ENCODE results near the gene ATP7A.
"Not testable (repeated sequence)": the region's sequence is repeated elsewhere in the genome, so short reads cannot be mapped to it uniquely, and the experiment has no call there.

- TF ChIP-seq, protein P1, sequence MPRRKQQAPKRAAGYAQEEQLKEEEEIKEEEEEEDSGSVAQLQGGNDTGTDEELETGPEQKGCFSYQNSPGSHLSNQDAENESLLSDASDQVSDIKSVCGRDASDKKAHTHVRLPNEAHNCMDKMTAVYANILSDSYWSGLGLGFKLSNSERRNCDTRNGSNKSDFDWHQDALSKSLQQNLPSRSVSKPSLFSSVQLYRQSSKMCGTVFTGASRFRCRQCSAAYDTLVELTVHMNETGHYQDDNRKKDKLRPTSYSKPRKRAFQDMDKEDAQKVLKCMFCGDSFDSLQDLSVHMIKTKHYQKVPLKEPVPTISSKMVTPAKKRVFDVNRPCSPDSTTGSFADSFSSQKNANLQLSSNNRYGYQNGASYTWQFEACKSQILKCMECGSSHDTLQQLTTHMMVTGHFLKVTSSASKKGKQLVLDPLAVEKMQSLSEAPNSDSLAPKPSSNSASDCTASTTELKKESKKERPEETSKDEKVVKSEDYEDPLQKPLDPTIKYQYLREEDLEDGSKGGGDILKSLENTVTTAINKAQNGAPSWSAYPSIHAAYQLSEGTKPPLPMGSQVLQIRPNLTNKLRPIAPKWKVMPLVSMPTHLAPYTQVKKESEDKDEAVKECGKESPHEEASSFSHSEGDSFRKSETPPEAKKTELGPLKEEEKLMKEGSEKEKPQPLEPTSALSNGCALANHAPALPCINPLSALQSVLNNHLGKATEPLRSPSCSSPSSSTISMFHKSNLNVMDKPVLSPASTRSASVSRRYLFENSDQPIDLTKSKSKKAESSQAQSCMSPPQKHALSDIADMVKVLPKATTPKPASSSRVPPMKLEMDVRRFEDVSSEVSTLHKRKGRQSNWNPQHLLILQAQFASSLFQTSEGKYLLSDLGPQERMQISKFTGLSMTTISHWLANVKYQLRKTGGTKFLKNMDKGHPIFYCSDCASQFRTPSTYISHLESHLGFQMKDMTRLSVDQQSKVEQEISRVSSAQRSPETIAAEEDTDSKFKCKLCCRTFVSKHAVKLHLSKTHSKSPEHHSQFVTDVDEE (CRISPR knock-in tag; IDR thresholded peaks at IDR 0.05) = not testable (repeated sequence)
- TF ChIP-seq, protein P2, sequence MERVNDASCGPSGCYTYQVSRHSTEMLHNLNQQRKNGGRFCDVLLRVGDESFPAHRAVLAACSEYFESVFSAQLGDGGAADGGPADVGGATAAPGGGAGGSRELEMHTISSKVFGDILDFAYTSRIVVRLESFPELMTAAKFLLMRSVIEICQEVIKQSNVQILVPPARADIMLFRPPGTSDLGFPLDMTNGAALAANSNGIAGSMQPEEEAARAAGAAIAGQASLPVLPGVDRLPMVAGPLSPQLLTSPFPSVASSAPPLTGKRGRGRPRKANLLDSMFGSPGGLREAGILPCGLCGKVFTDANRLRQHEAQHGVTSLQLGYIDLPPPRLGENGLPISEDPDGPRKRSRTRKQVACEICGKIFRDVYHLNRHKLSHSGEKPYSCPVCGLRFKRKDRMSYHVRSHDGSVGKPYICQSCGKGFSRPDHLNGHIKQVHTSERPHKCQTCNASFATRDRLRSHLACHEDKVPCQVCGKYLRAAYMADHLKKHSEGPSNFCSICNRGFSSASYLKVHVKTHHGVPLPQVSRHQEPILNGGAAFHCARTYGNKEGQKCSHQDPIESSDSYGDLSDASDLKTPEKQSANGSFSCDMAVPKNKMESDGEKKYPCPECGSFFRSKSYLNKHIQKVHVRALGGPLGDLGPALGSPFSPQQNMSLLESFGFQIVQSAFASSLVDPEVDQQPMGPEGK (CRISPR knock-in tag; IDR thresholded peaks at IDR 0.05; ENCODE audit: borderline replicate concordance) = not testable (repeated sequence)
- not testable (repeated sequence) for TF ChIP-seq POU6F1 (CRISPR knock-in tag; IDR thresholded peaks at IDR 0.05; ENCODE audit: borderline replicate concordance, low read depth); SNAI2 (CRISPR knock-in tag; IDR thresholded peaks at IDR 0.05); CSDC2 (CRISPR knock-in tag; IDR thresholded peaks at IDR 0.05); GLIS3 (CRISPR knock-in tag; IDR thresholded peaks at IDR 0.05); ZNF565 (CRISPR knock-in tag; conservative IDR thresholded peaks at IDR 0.05; ENCODE audit: low read depth); BACH2 (CRISPR knock-in tag; IDR thresholded peaks at IDR 0.05; ENCODE audit: borderline replicate concordance); ZFP3 (CRISPR knock-in tag; IDR thresholded peaks at IDR 0.05); TCF4 (CRISPR knock-in tag; IDR thresholded peaks at IDR 0.05; ENCODE audit: borderline replicate concordance); ZNF8 (CRISPR knock-in tag; IDR thresholded peaks at IDR 0.05)
- TF ChIP-seq, protein P3, sequence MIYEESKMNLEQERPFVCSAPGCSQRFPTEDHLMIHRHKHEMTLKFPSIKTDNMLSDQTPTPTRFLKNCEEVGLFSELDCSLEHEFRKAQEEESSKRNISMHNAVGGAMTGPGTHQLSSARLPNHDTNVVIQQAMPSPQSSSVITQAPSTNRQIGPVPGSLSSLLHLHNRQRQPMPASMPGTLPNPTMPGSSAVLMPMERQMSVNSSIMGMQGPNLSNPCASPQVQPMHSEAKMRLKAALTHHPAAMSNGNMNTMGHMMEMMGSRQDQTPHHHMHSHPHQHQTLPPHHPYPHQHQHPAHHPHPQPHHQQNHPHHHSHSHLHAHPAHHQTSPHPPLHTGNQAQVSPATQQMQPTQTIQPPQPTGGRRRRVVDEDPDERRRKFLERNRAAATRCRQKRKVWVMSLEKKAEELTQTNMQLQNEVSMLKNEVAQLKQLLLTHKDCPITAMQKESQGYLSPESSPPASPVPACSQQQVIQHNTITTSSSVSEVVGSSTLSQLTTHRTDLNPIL (CRISPR knock-in tag; IDR thresholded peaks at IDR 0.05; ENCODE audit: low read depth) = not testable (repeated sequence)
Observed at GRCh38 chrX:77881418-77881817, 29.1 kb upstream of the ATP7A start.
